Hepatocyte (in vitro differentiated cells): ENCODE results near the gene SYT8. TPM values are rescaled to one million over a fixed set of nuclear protein-coding genes. Genes with fewer than 3 reads are reported as not detected.

Experiments
- DNase-seq: peaks from one replicate; pipeline ENCODE4 v3.0.0-alpha.2; 2016; ENCODE audit warnings: low spot score
- H2AFZ ChIP-seq: fragments of 200-600 bp; sonication (generic); 2 replicates; pipeline ENCODE4 v1.6.0; 2016; ENCODE audit warnings: antibody characterized with exemption, mild to moderate bottlenecking
- H3K27ac ChIP-seq: fragments of 200-600 bp; sonication (generic); 2 replicates; pipeline ENCODE4 v1.5.1; 2016; ENCODE audit warnings: mild to moderate bottlenecking
- H3K27me3 ChIP-seq: fragments of 200-600 bp; sonication (generic); 2 replicates; pipeline ENCODE4 v1.6.1; 2016
- H3K36me3 ChIP-seq: fragments of 200-600 bp; sonication (generic); replicated peaks from 2 replicates; pipeline ENCODE4 v1.5.1; 2016; ENCODE audit warnings: low read depth; ENCODE audit not compliant: insufficient read depth
- H3K4me1 ChIP-seq: fragments of 200-600 bp; sonication (generic); 2 replicates; pipeline ENCODE4 v1.5.1; 2016; ENCODE audit warnings: mild to moderate bottlenecking, moderate library complexity; ENCODE audit not compliant: insufficient read depth
- H3K4me2 ChIP-seq: fragments of 200-600 bp; sonication (generic); 2 replicates; pipeline ENCODE4 v1.6.0; 2016
- H3K4me3 ChIP-seq: fragments of 200-600 bp; sonication (generic); 2 replicates; pipeline ENCODE4 v1.5.1; 2016; ENCODE audit warnings: mild to moderate bottlenecking
- H3K79me2 ChIP-seq: fragments of 200-600 bp; sonication (generic); 2 replicates; pipeline ENCODE4 v1.6.0; 2017; ENCODE audit warnings: mild to moderate bottlenecking
- H3K9me2 ChIP-seq: fragments of 200-600 bp; sonication (generic); replicated peaks from 2 replicates; pipeline ENCODE4 v1.6.0; 2017; ENCODE audit warnings: mild to moderate bottlenecking; ENCODE audit not compliant: insufficient read depth
- H3K9me3 ChIP-seq: fragments of 200-600 bp; sonication (generic); 2 replicates; pipeline ENCODE4 v1.5.1; 2016; ENCODE audit warnings: low read depth, mild to moderate bottlenecking
- H4K20me1 ChIP-seq: fragments of 200-600 bp; sonication (generic); 2 replicates; pipeline ENCODE4 v1.6.0; 2016; ENCODE audit warnings: mild to moderate bottlenecking; ENCODE audit not compliant: insufficient read depth, poor library complexity, severe bottlenecking
- CTCF ChIP-seq: fragments of 200-600 bp; sonication (generic); IDR thresholded peaks from 2 replicates; pipeline ENCODE4 v1.5.1; 2016; ENCODE audit warnings: antibody characterized with exemption, mild to moderate bottlenecking; ENCODE audit not compliant: poor library complexity
- EZH2 ChIP-seq: fragments of 200-600 bp; sonication (generic); IDR thresholded peaks from 2 replicates; pipeline ENCODE4 v1.6.1; 2016; ENCODE audit warnings: antibody characterized with exemption, mild to moderate bottlenecking, borderline replicate concordance
- EZH2phosphoT487 ChIP-seq: fragments of 200-600 bp; sonication (generic); IDR thresholded peaks from one replicate; pipeline ENCODE4 v1.6.1; 2018; ENCODE audit warnings: antibody characterized with exemption, mild to moderate bottlenecking, low read depth, moderate library complexity; ENCODE audit not compliant: unreplicated experiment, severe bottlenecking
- WGBS: methylation state at CpG from one replicate; pipeline ENCODE4 v1.1.6; 2016; ENCODE audit warnings: low lambda C conversion rate; ENCODE audit errors: missing lambda C conversion rate; 5-methylcytosine and 5-hydroxymethylcytosine counted together
- polyA plus RNA-seq: library from polyadenylated mRNA; unstranded; fragments of >200 nt; fragmentation: Nextera tagmentation; extraction: Ambion mirVana; gene quantifications from 2 replicates; pipeline ENCODE4 v1.2.1, GENCODE V29; 2016
- total RNA-seq: library from RNA; depleted of rRNA; stranded (reverse); fragments of >200 nt; gene quantifications from 2 replicates; pipeline ENCODE4 v1.2.3, GENCODE V29; 2014

The SYT8 gene
- total and polyA plus RNA-seq, 2 experiments from 2014 or later = 6.3 to 29.2 TPM

- TF ChIP-seq EZH2 = no peak
- H3K4me3 ChIP-seq = no peak overlapping the region
- H3K27me3 ChIP-seq = no peaks in the 10 kb centered on the region
- H3K9me2 ChIP-seq = no peaks in the 10 kb centered on the region
- WGBS = 93% methylated on average over 7 of the region's 7 CpGs
- H3K4me1 ChIP-seq = no peaks in the 10 kb centered on the region
- DNase-seq = no peak
- H3K79me2 ChIP-seq = no peaks in the 10 kb centered on the region
- H2AFZ ChIP-seq = no peak overlapping the region
- H3K4me2 ChIP-seq = no peak overlapping the region
- no peak overlapping the region for H3K27ac ChIP-seq
- H3K9me3 ChIP-seq = no peaks in the 10 kb centered on the region
- H4K20me1 ChIP-seq = no peaks in the 10 kb centered on the region
- no peaks in the 10 kb centered on the region for H3K36me3 ChIP-seq
Observed at GRCh38 chr11:1815751-1816150, 19.0 kb upstream of the SYT8 start.

GRCh38 chr11:1817000-1817399 lies 17.8 kb upstream of the SYT8 start:
- no peak for DNase-seq
- H3K4me3 ChIP-seq = no peak overlapping the region
- H3K79me2 ChIP-seq = no peaks in the 10 kb centered on the region
- no peak overlapping the region for H2AFZ ChIP-seq
- H3K9me3 ChIP-seq = no peaks in the 10 kb centered on the region
- no peaks in the 10 kb centered on the region for H3K4me1 ChIP-seq
- no peaks in the 10 kb centered on the region for H3K27me3 ChIP-seq
- H3K36me3 ChIP-seq = no peaks in the 10 kb centered on the region
- no peaks in the 10 kb centered on the region for H4K20me1 ChIP-seq
- WGBS = 92% methylated on average over 5 of the region's 5 CpGs
- no peak overlapping the region for H3K4me2 ChIP-seq
- H3K27ac ChIP-seq = no peak overlapping the region
- no peaks in the 10 kb centered on the region for H3K9me2 ChIP-seq
- TF ChIP-seq EZH2phosphoT487 = no peak
- no peak for TF ChIP-seq CTCF
- TF ChIP-seq EZH2 = no peak

- Histone ChIP-seq H3K36me3 (no peaks in the 10 kb centered on the region), H3K27me3 (no peaks in the 10 kb centered on the region), H3K79me2 (no peaks in the 10 kb centered on the region), H3K9me2 (no peaks in the 10 kb centered on the region), H3K4me3 (no peak overlapping the region), H4K20me1 (no peaks in the 10 kb centered on the region), H3K9me3 (no peaks in the 10 kb centered on the region), H3K4me2 (no peak overlapping the region), H2AFZ (no peak overlapping the region), H3K4me1 (no peaks in the 10 kb centered on the region), H3K27ac (no peak overlapping the region)
- TF ChIP-seq EZH2phosphoT487 (no peak), CTCF (no peak), EZH2 (no peak)
- 67% methylated on average over 1 of the region's 1 CpG for WGBS
- no peak for DNase-seq
Observed at GRCh38 chr11:1817511-1817910, 17.3 kb upstream of the SYT8 start.

GRCh38 chr11:1819074-1819473 lies 15.7 kb upstream of the SYT8 start:
- Histone ChIP-seq H3K9me3 (no peaks in the 10 kb centered on the region), H3K4me1 (no peaks in the 10 kb centered on the region), H3K27me3 (no peaks in the 10 kb centered on the region), H3K36me3 (no peaks in the 10 kb centered on the region), H2AFZ (no peak overlapping the region), H3K4me3 (no peak overlapping the region), H4K20me1 (no peaks in the 10 kb centered on the region), H3K27ac (no peak overlapping the region), H3K4me2 (no peak overlapping the region), H3K9me2 (no peaks in the 10 kb centered on the region), H3K79me2 (no peaks in the 10 kb centered on the region)
- 58% methylated on average over 3 of the region's 3 CpGs for WGBS
- no peak for TF ChIP-seq EZH2
- TF ChIP-seq EZH2phosphoT487 = no peak
- no peak for TF ChIP-seq CTCF
- DNase-seq = no peak
